Uterus (tissue), 4 donors: Measurements from ENCODE around the gene NFIA. TPM values are rescaled to one million over a fixed set of nuclear protein-coding genes. Genes with fewer than 3 reads are reported as not detected.

Experiments used
- DNase-seq, 2 donors: peaks; one replicate each; pipeline ENCODE4 v3.0.0-alpha.2; 2019 to 2020
- H3K27ac ChIP-seq, 2 donors: fragments of 200-600 bp; sonication (generic); 1 replicate in 1 of 2; 2 replicates in 1 of 2; pipeline ENCODE4 v1.5.1; 2016 to 2018
- H3K27me3 ChIP-seq, 2 donors: fragments of 200-600 bp; sonication (generic); one replicate each; pipeline ENCODE4 v1.5.1; 2018 to 2019; ENCODE audit warnings: control low read depth in 1 of 2
- H3K36me3 ChIP-seq, 2 donors: fragments of 200-600 bp; sonication (generic); one replicate each; pipeline ENCODE4 v1.5.1; 2019; ENCODE audit warnings: control low read depth in 1 of 2
- H3K4me1 ChIP-seq, 2 donors: fragments of 200-600 bp; sonication (generic); one replicate each; pipeline ENCODE4 v1.5.1; 2018 to 2019; ENCODE audit warnings: control low read depth in 1 of 2
- H3K4me3 ChIP-seq, 2 donors: fragments of 200-600 bp; sonication (generic); 1 replicate in 1 of 2; 2 replicates in 1 of 2; pipeline ENCODE4 v1.5.1; 2018 to 2019; ENCODE audit warnings: mild to moderate bottlenecking in 1 of 2
- H3K9me3 ChIP-seq, 2 donors: fragments of 200-600 bp; sonication (generic); one replicate each; pipeline ENCODE4 v1.5.1; 2019; ENCODE audit warnings: control low read depth in 1 of 2
- POLR2A ChIP-seq, 2 donors: fragments of 450-650 bp; IDR thresholded peaks; one replicate each; pipeline ENCODE4 v1.6.1; 2016; ENCODE audit warnings: antibody characterized with exemption in 2 of 2, mild to moderate bottlenecking in 1 of 2, moderate library complexity in 1 of 2
- intact Hi-C: fragments of 100-400 bp; cut with DNase I; formaldehyde crosslinking; loops from one replicate; pipeline ENCODE4 v1.15.1; 2023; ENCODE audit warnings: low total_unique reads
- total RNA-seq, 4 donors: library from RNA; depleted of rRNA in 3 of 4; stranded (reverse); fragments of >200 nt in 3 of 4; gene quantifications; one replicate each; pipeline versions ENCODE4 v1.1.0 to v1.2.4, GENCODE V29; 2014 to 2023
- TF ChIP-seq, protein P1 (sequence below), 4 experiments: fragments of 200-600 bp in 2 of 4; fragments of 450-650 bp in 2 of 4; sonication (generic) in 2 of 4; IDR thresholded peaks; one replicate each; pipeline ENCODE4 v1.5.1; 2016 to 2019; ENCODE audit warnings: antibody characterized with exemption in 4 of 4, mild to moderate bottlenecking in 2 of 4, moderate library complexity in 1 of 4
- donor health status: DM: yes; HTN: yes; CAD: no.

Gene NFIA
- total RNA-seq, 4 donors from 2014 or later = 49.2 to 116 (median 64.9) TPM

DNA sequence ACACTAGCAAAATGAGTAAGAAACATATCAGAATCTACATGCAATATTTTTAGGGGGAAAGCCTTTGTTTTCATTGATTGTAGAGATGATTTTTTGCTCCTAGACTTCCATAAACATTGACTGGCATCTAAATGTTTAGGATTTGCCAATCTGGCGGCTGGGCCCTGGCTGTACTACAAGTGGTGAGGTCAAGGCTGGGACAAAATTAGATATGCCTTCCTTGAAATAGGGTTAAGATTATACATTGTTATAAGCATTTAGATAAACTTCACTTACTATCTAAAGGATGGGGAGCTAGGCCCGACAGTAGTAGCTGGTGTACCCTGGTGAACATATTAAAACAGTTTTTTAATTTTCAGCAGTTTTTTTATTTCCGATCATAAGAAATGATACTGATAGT lies 5.2 kb downstream of the NFIA start:
- Histone ChIP-seq H3K4me3 (no peak overlapping the region), H3K9me3 (no peaks in the 10 kb centered on the region), H3K27me3 (no peaks in the 10 kb centered on the region), H3K4me1 (peaks cover 4 to 21% of the 10 kb centered on the region in 2 donors), H3K27ac (peak overlapping the region; percentile 15 to 42), H3K36me3 (no peaks in the 10 kb centered on the region)
- TF ChIP-seq, protein P1, sequence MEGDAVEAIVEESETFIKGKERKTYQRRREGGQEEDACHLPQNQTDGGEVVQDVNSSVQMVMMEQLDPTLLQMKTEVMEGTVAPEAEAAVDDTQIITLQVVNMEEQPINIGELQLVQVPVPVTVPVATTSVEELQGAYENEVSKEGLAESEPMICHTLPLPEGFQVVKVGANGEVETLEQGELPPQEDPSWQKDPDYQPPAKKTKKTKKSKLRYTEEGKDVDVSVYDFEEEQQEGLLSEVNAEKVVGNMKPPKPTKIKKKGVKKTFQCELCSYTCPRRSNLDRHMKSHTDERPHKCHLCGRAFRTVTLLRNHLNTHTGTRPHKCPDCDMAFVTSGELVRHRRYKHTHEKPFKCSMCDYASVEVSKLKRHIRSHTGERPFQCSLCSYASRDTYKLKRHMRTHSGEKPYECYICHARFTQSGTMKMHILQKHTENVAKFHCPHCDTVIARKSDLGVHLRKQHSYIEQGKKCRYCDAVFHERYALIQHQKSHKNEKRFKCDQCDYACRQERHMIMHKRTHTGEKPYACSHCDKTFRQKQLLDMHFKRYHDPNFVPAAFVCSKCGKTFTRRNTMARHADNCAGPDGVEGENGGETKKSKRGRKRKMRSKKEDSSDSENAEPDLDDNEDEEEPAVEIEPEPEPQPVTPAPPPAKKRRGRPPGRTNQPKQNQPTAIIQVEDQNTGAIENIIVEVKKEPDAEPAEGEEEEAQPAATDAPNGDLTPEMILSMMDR (IDR thresholded peaks at IDR 0.05) = no peak
- no peak for TF ChIP-seq POLR2A (IDR thresholded peaks at IDR 0.05)
- no peak for DNase-seq
- intact Hi-C loops = no loop called here

DNA sequence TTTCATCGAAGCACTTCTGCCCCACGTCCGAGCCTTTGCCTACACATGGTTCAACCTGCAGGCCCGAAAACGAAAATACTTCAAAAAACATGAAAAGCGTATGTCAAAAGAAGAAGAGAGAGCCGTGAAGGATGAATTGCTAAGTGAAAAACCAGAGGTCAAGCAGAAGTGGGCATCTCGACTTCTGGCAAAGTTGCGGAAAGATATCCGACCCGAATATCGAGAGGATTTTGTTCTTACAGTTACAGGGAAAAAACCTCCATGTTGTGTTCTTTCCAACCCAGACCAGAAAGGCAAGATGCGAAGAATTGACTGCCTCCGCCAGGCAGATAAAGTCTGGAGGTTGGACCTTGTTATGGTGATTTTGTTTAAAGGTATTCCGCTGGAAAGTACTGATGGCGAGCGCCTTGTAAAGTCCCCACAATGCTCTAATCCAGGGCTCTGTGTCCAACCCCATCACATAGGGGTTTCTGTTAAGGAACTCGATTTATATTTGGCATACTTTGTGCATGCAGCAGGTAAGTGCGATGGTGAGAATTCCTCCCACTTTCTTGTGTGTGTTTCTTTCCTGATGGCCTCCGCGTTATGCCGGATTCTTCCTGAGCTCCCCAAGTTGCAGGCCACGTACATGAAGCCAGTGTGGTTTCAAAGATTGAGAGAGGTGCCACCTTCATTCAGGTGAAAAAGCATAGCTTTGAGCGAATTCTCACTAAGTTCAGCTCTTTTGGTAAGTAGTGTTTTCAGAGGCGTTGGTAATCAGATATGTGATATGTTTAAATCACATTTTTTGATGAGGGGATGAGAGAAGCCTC lies 6.0 kb downstream of the NFIA start:
- intact Hi-C loops = no loop called here
- Histone ChIP-seq H3K4me1 (peaks cover 4 to 21% of the 10 kb centered on the region in 2 donors), H3K27ac (peak overlapping the region in 1 of 2 donors; percentile 42), H3K27me3 (no peaks in the 10 kb centered on the region), H3K9me3 (no peaks in the 10 kb centered on the region), H3K4me3 (no peak overlapping the region), H3K36me3 (no peaks in the 10 kb centered on the region)
- no peak for DNase-seq
- TF ChIP-seq POLR2A (IDR thresholded peaks at IDR 0.05) = no peak
- TF ChIP-seq, protein P1 (IDR thresholded peaks at IDR 0.05) = no peak

DNA sequence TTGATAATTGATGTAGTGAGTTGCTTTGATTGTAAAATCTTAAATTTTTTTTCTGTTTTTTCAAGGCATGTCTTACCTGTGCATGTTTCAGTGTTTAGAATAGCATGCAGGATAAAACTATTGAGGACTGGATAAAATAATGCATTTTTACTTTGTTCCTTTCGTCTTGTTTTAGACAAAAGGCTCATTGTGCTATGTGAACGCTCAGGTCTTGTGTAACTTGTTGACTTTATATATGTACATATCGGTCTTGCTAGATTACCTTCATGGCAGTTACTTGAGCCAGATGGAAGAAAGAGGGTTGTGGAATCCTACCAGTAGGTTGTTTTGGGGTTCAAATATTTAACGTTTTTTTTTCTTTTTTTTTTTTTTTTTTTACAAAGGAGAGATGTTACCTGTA lies 7.0 kb downstream of the NFIA start:
- H3K27ac ChIP-seq = no peak overlapping the region
- intact Hi-C loops = no loop called here
- no peak overlapping the region for H3K4me3 ChIP-seq
- peaks cover 4 to 21% of the 10 kb centered on the region in 2 donors for H3K4me1 ChIP-seq
- TF ChIP-seq, protein P1 (IDR thresholded peaks at IDR 0.05) = no peak
- no peak for TF ChIP-seq POLR2A (IDR thresholded peaks at IDR 0.05)
- no peaks in the 10 kb centered on the region for H3K36me3 ChIP-seq
- no peaks in the 10 kb centered on the region for H3K9me3 ChIP-seq
- DNase-seq = no peak
- H3K27me3 ChIP-seq = no peaks in the 10 kb centered on the region

DNA sequence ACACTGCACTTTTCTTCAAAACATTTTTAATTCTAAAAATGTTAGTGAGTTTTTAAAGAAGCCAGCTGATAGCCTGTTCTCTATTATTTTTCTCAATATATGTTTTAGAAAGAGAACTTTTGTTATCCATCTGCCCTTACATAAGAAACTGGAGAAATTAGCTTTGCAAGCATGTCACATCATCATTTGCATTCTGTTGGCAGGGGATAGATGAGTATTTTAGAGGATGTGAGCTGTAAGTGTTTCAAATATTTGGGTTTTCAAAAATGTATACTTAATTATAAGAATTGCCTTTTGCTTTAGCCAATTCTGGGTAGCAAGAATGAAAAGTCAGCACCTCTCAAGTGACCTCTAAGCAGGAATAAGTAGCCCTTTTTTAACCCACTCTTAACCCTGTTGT lies 7.4 kb downstream of the NFIA start:
- intact Hi-C loops = no loop called here

More for the DNA sequence above, 7.4 kb downstream of the NFIA start:
- TF ChIP-seq, protein P1 (IDR thresholded peaks at IDR 0.05) = no peak
- no peak for TF ChIP-seq POLR2A (IDR thresholded peaks at IDR 0.05)
- Histone ChIP-seq H3K27ac (no peak overlapping the region), H3K36me3 (no peaks in the 10 kb centered on the region), H3K9me3 (no peaks in the 10 kb centered on the region), H3K27me3 (no peaks in the 10 kb centered on the region), H3K4me1 (peaks cover 4 to 21% of the 10 kb centered on the region in 2 donors), H3K4me3 (no peak overlapping the region)
- no peak for DNase-seq
